AML-193 (cell line): ENCODE data around the gene CACNA1D.
"Not testable (repeated sequence)": the region's sequence is repeated elsewhere in the genome, so short reads cannot be mapped to it uniquely, and the experiment has no call there.

ENCODE experiments used
- DNase-seq, 2 experiments: peaks; one replicate each; lab custom pipeline; 2025; lab: John Stamatoyannopoulos, UW

CACNA1D gene

DNA sequence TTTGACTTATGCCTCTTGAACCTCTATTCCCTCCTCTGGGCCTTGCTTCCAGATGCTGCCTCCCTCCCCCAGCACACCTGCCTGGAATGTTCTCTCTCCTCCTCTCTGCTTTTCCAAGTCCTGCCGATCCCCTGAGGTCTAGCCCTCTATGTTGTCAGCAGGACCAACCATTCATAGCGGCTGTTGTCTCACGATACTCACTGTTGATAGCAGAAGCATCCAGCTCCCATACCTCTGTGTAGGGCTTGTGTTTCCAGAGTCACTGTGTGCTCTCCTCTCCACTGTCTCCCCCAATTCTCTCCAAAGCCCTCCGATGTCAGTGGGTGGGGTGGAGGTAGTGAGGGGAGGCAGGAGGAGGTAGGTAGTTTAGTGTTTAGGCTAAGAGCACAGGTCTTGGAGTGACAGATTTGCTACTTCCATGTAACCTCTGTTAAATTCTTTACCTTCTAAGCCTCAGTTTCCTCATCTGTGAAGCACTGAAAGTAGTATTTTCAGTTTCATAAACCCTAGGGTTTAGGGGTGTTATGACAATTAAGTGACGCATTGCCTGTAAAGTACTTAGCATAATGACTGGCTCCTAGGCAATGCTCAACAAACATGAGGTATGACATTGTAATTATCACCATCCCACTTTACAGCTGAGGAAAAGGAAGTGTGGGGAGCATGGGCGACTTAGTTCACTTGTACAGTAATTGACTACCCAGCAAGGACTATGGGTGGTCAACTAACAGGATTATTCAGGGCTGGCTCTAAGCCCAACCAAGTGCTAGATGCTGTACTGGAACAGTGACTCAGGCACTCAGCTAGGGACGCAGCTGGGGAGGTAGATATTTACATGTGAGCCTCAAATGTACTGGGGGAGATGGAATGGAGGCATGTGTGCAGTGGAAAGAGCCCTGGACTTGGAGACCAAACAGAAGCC is 122.8 kb downstream of the CACNA1D start:
- no peak for DNase-seq

DNA sequence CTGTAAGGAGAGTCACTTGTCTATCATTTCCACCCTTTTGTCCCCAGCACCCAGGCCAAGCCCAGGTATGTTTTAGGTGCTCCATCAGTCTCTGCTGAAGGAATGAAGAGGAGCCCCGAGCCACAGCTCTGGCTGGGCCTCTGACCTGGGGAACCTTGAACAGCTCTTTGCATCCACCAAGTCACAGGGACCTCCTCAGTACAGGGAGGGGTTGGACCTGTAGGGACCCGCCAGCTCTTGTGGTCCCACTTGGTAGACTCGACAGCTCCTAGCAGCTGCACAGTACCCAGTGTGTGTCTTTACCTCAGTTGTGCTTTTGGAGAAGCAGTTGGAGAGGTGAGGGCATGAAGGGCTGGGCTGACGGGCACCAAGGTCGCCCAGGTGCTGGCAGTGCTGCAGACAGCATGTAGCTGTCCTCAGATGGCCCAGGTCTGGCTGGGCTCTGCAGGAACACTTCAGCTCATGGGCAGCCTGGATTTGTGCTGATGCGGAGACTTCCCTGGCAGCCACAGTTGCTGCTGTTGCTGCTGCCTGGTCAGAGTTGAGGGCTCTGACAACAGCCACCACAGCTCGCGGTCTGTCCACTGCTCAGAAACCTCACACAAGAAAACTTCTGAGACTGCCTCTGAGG is 123.6 kb downstream of the CACNA1D start:
- no peak for DNase-seq

DNA sequence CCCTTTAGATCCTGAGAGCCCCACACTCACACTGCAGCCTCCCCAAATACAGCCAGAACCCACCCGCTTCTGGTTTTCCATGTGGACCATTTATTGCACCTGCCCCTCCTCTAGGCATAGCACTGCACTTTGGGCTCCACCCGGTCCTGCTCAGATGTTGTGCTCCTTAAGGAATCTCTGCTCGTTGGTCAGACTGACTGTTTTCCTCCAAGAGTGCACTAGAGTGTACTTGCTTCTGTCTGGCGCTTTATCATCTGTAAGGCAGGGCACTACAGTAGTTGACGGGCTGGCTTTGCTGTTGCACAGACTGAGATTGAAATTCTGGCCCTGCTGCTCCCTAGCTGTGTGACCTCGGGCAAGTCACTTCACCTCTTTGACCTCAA is 124.1 kb downstream of the CACNA1D start:
- DNase-seq, result no peak

DNA sequence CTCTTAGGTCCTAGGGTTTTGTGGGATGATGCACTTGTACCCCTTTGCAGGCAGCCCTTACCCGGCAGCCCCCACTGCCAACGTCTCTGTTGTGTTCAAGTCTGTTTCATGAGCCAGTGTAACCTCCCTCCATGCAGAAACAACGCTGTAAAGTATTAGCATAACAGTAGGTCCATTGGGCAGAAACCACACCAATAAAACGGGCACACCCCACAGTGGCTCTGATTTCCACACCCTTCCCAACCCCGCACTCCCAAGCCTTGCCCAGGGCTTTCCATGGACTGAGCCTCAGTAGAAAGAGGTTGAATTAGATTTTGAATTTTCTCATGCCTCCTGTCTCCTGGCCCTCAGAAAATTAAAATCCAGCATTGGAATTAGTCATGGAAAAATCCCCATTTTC is 124.5 kb downstream of the CACNA1D start:
- DNase-seq, result no peak

DNA sequence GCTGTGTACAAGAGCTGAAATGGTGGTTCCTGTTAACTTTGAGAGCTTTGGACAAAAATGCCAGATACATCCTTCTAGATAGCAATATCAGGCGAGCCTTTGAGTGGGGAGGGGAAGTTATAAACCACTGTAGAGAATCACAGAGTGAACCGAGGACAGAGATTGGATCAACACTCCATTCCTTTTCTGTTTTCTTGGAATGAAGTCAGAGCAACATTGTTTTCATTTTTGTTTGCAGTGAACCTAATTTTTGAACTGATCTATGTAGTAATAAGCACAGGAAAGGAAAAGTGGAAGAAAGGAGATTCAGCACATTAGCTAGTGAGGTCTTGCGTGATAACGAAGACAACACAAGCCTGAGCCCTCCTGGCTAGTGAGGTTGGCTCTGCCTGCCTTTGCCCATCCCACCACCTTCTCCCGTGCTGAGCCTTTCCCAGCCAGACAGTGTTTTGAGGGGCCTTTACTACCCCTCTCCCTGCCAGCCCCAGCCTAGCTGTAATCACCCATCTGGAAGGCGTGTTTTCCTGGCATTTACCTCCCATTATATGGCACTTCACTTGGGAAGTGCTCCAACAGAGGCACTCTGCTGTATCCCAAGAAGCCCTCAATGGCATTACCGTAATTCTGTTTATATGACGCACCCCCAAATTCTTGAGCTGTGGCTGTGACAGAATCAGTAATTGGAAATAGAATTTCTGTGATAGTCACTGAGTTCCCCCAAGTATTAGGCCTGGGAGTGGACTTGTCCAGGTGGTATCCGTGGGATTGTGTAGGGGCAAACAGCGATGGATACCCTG is 129.8 kb downstream of the CACNA1D start:
- no peak for DNase-seq

DNA sequence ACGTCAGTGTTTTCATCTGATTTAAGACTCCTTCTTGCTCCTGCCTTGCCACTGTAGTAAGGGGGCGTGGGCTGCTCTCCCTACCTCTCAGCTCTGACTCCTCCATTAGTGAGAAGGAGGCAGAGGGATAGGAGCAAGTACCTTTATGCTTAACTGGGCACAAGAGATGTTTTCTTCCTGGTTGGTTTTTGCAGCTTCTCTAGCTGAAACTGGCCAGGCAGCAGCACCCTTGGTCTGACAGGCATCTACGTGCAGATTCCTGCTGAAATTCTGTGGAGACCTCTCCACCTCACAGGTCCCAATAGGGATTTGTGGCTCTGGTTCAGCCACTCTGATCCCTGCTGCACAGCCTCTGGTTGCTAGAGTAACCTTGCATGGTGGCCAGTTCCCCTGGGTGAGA is 132.5 kb downstream of the CACNA1D start:
- DNase-seq, result no peak

DNA sequence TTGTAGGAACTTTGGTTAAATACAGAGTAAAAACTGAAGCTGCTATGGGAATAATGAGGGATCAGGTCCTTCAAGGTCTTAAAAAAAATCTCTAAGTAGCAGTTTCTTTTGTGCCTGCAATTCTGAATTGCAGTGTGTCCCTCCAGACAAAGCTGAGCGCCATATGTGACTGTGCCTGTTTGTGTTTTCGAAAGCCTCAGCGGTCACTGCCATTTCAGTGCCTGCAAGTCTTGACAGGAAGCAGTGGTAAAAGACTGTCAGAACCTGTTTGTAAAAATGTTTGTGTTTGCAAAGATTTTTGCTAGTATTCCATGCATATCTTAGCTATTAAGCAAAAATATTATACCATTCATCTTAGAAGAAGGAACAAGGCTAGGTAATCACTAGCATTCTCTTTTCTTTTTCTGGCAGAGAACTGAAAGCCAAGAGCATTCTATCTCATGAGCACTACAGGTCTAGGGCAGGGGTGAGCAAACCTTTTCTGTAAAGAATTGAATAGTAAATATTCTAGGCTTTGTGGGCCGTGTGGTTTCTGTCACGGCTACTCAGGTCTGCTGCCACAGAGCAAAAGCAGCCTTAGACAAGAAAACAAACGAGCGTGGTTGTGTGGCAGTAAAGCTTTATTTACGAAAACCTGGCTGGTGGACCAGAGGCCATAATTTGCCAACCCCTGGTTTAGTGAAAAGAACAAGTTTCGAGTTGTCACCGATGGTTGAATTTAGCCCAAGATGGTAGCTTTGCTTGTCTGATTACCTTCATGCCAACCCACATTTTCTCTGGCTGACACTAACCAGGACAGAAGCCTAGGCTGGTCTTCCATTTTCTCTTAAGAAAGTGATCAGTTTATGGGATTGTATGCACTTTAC is 134.4 kb downstream of the CACNA1D start:
- DNase-seq, result no peak

DNA sequence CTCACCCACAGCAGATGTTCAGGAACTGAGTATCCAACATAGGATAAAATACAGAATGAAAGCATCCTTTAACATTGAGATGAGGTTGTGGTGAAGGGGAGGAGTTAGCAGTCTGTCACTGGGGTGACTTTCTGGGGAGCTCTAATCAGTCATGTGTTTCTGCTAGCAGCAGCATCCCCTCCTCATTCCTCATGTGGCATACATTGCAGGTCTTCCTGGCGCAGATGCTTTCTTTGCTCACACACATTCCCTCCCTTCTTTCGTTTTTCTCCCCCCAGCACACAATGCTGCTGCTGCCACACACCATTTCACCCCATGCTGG is 135.0 kb downstream of the CACNA1D start:
- DNase-seq, result no peak

DNA sequence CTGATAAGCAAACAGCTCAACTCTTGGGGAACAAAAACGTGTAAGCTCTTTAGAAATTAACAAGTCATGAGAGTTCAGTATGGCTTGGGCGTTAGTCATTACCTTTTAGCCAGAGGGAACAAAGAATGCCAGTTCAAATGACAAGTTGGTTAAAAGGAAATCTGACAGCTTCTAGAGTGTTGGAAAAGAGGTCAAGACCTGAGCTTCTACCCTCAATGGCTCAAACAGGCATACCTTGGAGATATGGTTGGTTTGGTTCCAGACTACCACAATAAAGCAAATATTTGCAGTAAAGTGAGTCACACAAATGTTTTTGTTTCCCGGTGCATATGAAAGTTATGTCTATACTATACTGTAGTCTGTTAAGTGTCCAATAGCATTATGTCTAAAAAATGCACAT is 136.1 kb downstream of the CACNA1D start:
- DNase-seq, result no peak

DNA sequence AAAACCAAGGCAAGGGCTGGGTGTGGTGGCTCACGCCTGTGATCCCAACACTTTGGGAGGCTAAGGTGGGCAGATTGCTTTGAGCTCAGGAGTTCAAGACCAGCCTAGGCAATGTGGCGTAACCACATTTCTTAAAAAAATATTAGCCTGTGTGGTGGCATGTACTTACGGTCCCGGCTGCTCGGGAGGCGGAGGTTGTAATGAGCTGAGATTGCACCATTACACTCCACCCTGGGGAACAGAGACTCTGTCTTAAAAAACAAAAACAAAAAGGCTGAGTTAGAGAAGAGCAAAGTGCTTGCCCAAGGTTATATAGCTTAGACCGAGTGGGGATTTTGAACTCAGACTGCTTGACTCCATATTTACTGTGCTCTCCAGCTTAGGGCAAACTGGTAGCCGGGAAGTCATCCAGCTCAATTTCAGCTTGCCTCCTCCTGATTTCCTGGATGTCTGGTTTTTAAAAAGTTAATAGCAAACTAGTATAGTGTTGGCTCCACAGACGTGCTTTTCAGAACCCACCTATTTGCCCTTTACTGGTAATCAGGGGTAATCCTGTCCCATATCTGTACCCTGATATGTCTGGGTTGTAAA is 138.9 kb downstream of the CACNA1D start:
- no peak for DNase-seq

DNA sequence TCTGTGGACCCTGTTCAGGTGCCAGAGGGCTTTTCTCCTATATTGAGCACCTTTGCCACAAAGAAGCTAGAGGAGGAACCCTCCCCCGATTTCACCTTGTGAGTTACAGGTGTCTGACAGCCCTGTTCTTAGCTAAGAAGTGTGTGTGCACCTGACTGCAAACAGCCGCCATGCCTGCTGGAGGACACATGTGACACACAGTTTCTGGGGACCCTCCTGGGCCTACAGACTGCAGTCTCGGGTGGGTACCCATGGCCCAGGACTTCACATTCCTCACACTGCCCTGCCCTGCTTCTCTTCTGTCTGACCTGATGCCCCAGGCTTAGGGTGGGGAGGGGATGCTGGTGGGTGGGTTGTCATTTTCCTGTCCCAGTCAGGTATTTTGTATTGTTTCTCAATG is 140.6 kb downstream of the CACNA1D start:
- DNase-seq, result no peak

DNA sequence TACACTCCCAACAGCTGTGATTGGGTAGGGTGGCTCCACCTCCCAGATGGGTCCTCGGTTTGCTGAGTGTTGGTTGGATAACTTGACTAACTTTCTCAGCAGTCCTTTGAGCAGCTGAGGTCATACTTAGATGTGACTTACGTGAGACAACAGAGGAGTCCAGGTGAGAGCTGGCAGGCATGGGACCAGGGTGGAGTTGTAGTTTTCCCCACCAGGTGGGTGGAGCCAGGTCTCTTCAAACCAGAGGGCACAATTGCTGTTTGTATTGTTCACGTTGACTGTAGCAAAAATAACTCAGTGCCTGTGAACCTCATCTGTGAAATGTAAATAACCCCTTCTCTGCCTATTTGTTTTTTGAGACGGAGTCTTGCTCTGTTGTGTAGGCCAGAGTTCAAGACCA is 144.4 kb downstream of the CACNA1D start:
- DNase-seq, result not testable (repeated sequence)

DNA sequence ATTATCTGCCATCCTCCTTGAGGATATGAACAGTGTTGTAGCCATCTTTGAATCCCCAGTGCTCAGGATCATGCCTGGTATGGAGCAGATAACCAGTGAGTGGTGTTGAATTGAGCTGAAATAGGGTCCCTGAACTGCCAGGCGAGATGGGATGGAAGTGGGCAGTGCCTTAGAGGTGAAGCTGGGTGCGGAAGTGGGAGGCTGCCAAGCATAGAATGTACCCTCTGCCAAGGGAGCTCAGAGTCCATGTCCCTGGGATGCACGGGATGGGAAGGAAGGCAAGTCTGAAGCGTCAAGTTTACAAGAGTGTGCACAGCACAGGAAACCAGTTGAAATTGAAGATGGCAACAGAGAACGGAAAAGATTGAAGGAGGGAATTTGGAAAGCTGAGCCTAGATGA is 147.0 kb downstream of the CACNA1D start:
- DNase-seq, result no peak

DNA sequence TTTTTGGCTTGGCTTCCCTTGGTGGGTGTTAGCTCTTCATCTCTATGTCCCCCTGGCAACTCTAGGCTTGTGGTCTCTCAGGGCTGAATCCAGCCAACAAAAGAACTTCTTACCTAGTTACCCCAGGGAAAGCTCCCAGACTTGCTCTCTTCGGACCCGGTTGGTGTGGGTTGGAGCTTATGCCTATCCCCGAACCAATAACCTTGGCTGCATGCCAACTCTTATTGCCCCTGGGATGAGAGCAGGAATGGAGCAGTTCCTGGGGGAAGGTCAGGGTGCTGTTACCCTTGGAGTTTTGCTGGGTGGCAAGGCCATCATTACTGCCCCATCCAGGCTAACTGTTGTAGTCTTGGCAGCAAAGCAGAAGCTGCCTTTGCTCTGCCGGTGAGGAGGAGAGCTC is 147.8 kb downstream of the CACNA1D start:
- no peak for DNase-seq

DNA sequence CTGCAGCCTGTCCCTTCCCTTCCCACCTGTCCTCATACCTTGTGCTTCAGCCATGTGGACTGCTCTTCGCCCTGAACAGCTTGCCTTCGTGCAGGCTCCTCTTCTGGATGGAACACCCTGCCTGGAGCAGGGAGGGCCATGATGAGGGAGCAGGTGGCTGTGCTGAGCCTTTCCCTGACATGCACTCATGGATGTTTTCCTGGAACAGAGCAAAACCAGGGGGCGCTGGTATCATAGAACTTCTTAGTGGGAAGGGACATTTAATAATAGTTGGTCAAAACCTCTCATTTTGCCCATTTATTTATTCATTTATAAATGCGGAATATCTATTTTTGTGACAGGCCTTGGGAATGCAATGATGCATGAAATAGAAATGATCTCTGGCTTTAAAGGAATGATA is 149.3 kb downstream of the CACNA1D start:
- no peak for DNase-seq

DNA sequence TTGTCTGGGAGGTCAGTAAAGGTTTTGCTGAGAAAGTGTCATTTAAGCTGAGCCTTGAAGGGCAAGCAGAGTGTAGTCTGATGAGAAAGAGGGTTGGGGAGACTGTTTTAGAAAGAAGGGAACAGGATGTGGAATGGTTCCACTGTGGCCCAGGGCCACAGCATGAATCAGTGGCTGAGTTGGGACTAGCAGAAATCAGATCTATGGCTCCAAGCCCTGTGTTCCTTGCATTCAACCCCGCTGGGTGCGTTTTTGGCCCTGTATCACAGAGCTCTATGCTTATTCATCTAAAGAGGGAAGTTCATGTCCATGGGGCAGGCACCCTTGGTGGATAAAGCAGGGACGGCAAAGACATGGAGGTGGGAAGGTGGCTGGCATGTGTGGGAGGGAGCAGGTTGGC is 151.3 kb downstream of the CACNA1D start:
- no peak for DNase-seq

DNA sequence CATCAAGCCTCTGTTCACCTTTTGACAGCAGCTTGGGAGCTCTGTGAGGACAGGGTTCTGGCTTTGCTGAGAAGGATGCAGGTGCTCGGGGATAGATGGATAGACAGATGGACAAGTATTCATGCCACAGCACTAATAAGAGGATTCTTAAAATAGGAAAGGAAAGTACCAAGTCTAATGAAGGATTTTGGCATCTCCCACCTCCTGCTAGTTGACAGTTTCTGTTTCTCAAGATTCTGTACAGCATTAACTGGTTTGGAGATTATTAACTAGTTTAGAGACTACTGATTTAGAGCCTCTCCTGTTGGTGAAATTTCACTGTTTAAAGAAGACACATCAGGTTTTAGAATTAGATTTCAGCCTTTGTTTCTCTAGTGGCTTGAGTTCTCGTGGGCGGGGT is 152.3 kb downstream of the CACNA1D start:
- no peak for DNase-seq

DNA sequence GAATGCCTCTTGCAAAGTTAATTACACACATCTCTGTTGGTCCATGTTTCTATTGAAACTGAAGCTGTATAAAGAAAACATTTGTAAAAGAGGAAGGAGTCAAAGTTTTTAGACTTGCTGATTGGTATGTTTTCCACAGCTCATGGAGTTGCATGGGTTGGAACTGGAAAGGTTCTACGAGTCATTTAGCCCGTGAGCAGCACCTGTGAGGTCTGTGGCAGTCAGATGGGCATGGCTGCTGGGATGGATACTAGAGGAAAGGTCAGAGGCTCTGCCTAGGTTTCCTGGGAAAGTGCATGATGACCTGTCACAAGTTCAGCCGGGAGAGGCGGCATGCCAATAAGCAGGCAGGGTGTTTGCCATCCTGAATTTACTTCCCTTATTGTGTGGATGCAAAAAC is 155.4 kb downstream of the CACNA1D start:
- no peak for DNase-seq

DNA sequence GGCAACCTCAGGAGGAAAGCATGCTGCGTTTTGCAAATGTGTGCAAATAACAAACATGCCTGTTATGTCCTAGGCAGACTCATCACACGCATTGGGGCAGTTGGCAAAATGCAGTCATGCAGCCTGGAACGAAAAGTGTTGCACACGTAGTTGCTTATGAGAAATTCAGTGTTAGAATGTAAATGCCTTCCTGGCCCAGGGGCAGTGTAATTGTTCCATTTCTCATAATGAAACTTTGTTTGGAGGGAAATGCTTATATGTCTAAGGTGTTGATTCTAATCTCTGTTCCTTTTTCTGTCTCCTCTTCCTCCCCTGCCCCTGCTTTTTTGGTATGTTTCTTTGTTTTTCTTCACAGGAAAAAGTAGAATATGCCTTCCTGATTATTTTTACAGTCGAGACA is 156.0 kb downstream of the CACNA1D start:
- no peak for DNase-seq

DNA sequence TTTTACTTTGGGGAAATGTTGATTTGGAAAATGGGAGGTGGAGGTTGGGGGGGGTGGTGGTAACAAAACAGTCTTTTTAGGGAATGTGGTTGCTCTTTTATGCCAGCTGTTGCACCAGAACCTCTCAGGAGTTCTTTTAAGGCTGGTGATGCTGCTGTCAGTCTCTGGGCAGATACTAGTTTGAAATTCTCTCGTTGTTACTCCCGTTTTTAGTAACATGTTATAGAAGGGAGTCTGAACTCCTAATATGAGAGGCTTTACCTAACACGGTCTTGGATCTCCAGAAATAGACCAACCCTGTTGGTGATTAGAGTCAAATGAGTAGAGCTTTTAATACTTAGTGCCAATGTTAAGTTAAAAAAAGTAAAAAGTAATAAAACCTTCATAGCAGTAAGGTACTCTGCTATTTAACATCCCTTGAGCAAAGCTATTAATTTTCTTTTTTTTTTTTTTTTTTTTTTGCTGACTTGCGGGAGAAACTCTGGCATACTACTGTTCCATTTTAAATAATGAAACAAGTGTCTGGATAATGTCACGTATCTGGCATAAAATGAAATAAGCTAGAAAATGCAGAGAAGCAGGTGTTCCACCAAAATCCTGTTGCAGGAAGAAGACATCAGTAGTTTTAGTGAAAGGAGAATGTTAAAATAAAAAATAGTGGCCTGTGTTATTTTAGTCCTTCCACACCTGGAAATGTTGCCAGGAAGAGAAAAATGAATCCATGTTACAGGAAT is 156.7 kb downstream of the CACNA1D start:
- no peak for DNase-seq

DNA sequence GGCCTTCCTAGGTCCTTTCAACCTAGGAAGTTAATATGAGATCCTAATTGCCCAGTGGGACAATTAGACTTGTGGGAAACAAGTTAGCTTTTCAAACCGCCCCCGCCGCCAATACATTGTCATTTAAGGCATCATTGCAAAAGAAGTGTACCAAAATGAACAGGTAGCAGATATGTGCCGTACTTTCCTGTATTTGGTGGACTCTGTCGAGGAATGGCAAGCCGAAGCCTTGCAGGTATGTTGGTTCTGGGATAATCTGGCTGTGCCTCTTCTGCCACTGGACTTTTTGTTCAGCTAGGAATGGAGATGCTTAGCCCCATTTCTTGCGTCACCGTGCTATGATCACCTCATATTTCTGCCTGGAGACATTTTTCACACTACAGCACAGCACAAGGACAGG is 157.5 kb downstream of the CACNA1D start:
- no peak for DNase-seq
